A549 (cell line): ENCODE measurements around the gene AGTPBP1. TPM values are rescaled to one million over a fixed set of nuclear protein-coding genes. Genes with fewer than 3 reads are reported as not detected.

Experiments
- ATAC-seq, 2 experiments: fragments of 200-7000 bp in 1 of 2; fragments of >200 bp in 1 of 2; cut with Nextera tagmentation in 1 of 2; cut with Tn5 transposase in 1 of 2; 3 replicates each; pipeline versions ENCODE4 v1.8.0 to v1.9.1; 2018 to 2020; ENCODE audit warnings: mild to moderate bottlenecking in 1 of 2, moderate library complexity in 1 of 2
- CTCF ChIA-PET: fragments of 300-600 bp; sonication (Branson Sonifier 250); formaldehyde crosslinking; extraction: SDS; loops from one replicate; lab custom pipeline; 2021; ENCODE audit warnings: antibody characterized with exemption, inconsistent platforms; lab: Yijun Ruan, JAX
- POLR2A ChIA-PET: fragments of 350-600 bp; formaldehyde crosslinking; extraction: SDS; loops from one replicate; lab custom pipeline; 2021; ENCODE audit warnings: antibody characterized with exemption, inconsistent platforms; lab: Yijun Ruan, JAX
- DNase-seq, 2 experiments: peaks; one replicate each; pipeline versions ENCODE4 v3.0.0 to v3.0.0-alpha.2; 2011 to 2016; ENCODE audit warnings: low read depth in 1 of 2, low spot score in 1 of 2
- FAIRE-seq: peaks from 2 replicates; lab custom pipeline; 2011; peaks lifted over from hg19 to GRCh38; lab: Jason Lieb, UNC
- H3K27ac ChIP-seq, 2 experiments: fragments of >200 bp; sonication (Bioruptor Twin); formaldehyde crosslinking; 3 replicates each; pipeline ENCODE4 v1.5.1; 2016 to 2017
- H3K4me1 ChIP-seq: fragments of >200 bp; sonication (Bioruptor Twin); formaldehyde crosslinking; 3 replicates; pipeline ENCODE4 v1.6.1; 2016
- H3K4me2 ChIP-seq: fragments of >200 bp; sonication (Bioruptor Twin); formaldehyde crosslinking; 3 replicates; pipeline ENCODE4 v1.6.1; 2016
- H3K4me3 ChIP-seq: fragments of >200 bp; sonication (Bioruptor Twin); formaldehyde crosslinking; 3 replicates; pipeline ENCODE4 v1.5.1; 2016
- H3K9me3 ChIP-seq: fragments of >200 bp; sonication (Bioruptor Twin); formaldehyde crosslinking; 3 replicates; pipeline ENCODE4 v1.6.1; 2016
- BCL3 ChIP-seq: fragments of >200 bp; sonication (Bioruptor Twin); formaldehyde crosslinking; IDR thresholded peaks from 3 replicates; pipeline ENCODE4 v1.6.1; 2016
- CBX8 ChIP-seq: fragments of 200-600 bp; sonication (generic); IDR thresholded peaks from 2 replicates; pipeline ENCODE4 v1.6.1; 2016
- CEBPB ChIP-seq, 2 experiments: fragments of >200 bp in 1 of 2; sonication (Bioruptor Twin) in 1 of 2; formaldehyde crosslinking in 1 of 2; IDR thresholded peaks; 2 replicates each; pipeline ENCODE4 v1.6.1; 2012 to 2016
- CTCF ChIP-seq: fragments of >200 bp; sonication (Bioruptor Twin); formaldehyde crosslinking; IDR thresholded peaks from 3 replicates; pipeline ENCODE4 v1.5.1; 2016
- EHF ChIP-seq: fragments of 250-450 bp; sonication (Bioruptor Pico); IDR thresholded peaks from 2 replicates; pipeline ENCODE4 v1.5.0; 2020; ENCODE audit warnings: mild to moderate bottlenecking
- FOSB ChIP-seq: fragments of 250-450 bp; sonication (Bioruptor Pico); IDR thresholded peaks from 2 replicates; pipeline ENCODE4 v1.5.0; 2020; ENCODE audit warnings: mild to moderate bottlenecking, moderate library complexity
- HDAC2 ChIP-seq: fragments of 200-600 bp; sonication (generic); IDR thresholded peaks from 2 replicates; pipeline ENCODE4 v1.6.1; 2016
- HOXB13 ChIP-seq: fragments of 250-450 bp; sonication (Bioruptor Pico); IDR thresholded peaks from 2 replicates; pipeline ENCODE4 v1.5.0; 2020; ENCODE audit warnings: low read depth, mild to moderate bottlenecking, moderate library complexity
- HOXB5 ChIP-seq: fragments of 250-450 bp; sonication (Bioruptor Pico); IDR thresholded peaks from 2 replicates; pipeline ENCODE4 v1.5.0; 2020; ENCODE audit warnings: mild to moderate bottlenecking, moderate library complexity
- JUNB ChIP-seq: fragments of >200 bp; sonication (Bioruptor Twin); formaldehyde crosslinking; IDR thresholded peaks from 2 replicates; pipeline ENCODE4 v1.6.1; 2016
- KDM5A ChIP-seq: fragments of 200-600 bp; sonication (generic); IDR thresholded peaks from 2 replicates; pipeline ENCODE4 v1.6.1; 2016; ENCODE audit warnings: antibody characterized with exemption, mild to moderate bottlenecking
- MAFK ChIP-seq: fragments of 450-650 bp; IDR thresholded peaks from 2 replicates; pipeline ENCODE4 v1.6.1; 2014; ENCODE audit not compliant: partially characterized antibody
- MYC ChIP-seq: IDR thresholded peaks from 2 replicates; pipeline ENCODE4 v1.6.1; 2012; ENCODE audit warnings: mild to moderate bottlenecking, inconsistent platforms, low read length, improper control_type of control experiment, borderline replicate concordance
- NFE2L2 ChIP-seq: fragments of 150-350 bp; conservative IDR thresholded peaks from 2 replicates; pipeline ENCODE4 v1.6.1; 2014; ENCODE audit warnings: low read length
- PHF8 ChIP-seq: fragments of 200-600 bp; sonication (generic); IDR thresholded peaks from 2 replicates; pipeline ENCODE4 v1.6.1; 2016; ENCODE audit warnings: low read depth, mild to moderate bottlenecking, antibody characterized with exemption, moderate library complexity, borderline replicate concordance
- POLR2A ChIP-seq: IDR thresholded peaks from 2 replicates; pipeline ENCODE4 v1.6.1; 2012; ENCODE audit warnings: mild to moderate bottlenecking, low read length
- POLR2AphosphoS2 ChIP-seq: conservative IDR thresholded peaks from 2 replicates; pipeline ENCODE4 v1.6.1; 2012; ENCODE audit warnings: low read length, improper control_type of control experiment, inconsistent platforms
- RCOR1 ChIP-seq: fragments of 150-350 bp; IDR thresholded peaks from 2 replicates; pipeline ENCODE4 v1.6.1; 2014; ENCODE audit warnings: antibody characterized with exemption, low read length, low read depth
- REST ChIP-seq: fragments of 200-600 bp; sonication (generic); IDR thresholded peaks from 2 replicates; pipeline ENCODE4 v1.6.1; 2016; ENCODE audit warnings: antibody characterized with exemption, mild to moderate bottlenecking, moderate library complexity
- RFX5 ChIP-seq: fragments of 450-650 bp; IDR thresholded peaks from 2 replicates; pipeline ENCODE4 v1.7.1; 2014; ENCODE audit warnings: antibody characterized with exemption, mild to moderate bottlenecking, moderate library complexity
- SREBF2 ChIP-seq: fragments of 450-650 bp; IDR thresholded peaks from 2 replicates; pipeline ENCODE4 v1.6.1; 2014; ENCODE audit warnings: mild to moderate bottlenecking, moderate library complexity
- TFCP2L1 ChIP-seq: fragments of 250-450 bp; sonication (Bioruptor Pico); IDR thresholded peaks from 2 replicates; pipeline ENCODE4 v1.5.0; 2021; ENCODE audit warnings: mild to moderate bottlenecking
- TP53 ChIP-seq: fragments of 250-450 bp; sonication (Bioruptor Pico); IDR thresholded peaks from 2 replicates; pipeline ENCODE4 v1.5.0; 2021; ENCODE audit warnings: mild to moderate bottlenecking, moderate library complexity
- USF2 ChIP-seq: fragments of 450-650 bp; IDR thresholded peaks from 2 replicates; pipeline ENCODE4 v1.6.1; 2014; ENCODE audit warnings: antibody characterized with exemption
- ZC3H11A ChIP-seq: fragments of 450-650 bp; IDR thresholded peaks from 2 replicates; pipeline ENCODE4 v1.6.1; 2014; ENCODE audit warnings: antibody characterized with exemption, mild to moderate bottlenecking
- WGBS: methylation state at CpG from one replicate; pipeline ENCODE4 v1.1.6; 2017; ENCODE audit errors: missing lambda C conversion rate; 5-methylcytosine and 5-hydroxymethylcytosine counted together
- polyA plus RNA-seq, 4 experiments: library from polyadenylated mRNA; depleted of rRNA in 3 of 4; stranded (reverse); fragments of >200 nt; fragmentation: RNase III in 1 of 4; extraction: RNeasy Plus Mini Kit Qiagen cat#74134 plus additional on column Dnase treatment in 1 of 4; gene quantifications; 2 replicates in 3 of 4; 3 replicates in 1 of 4; pipeline ENCODE4 v1.2.3, GENCODE V29; 2011 to 2017

Gene AGTPBP1
- polyA plus RNA-seq, 2 of the 4 experiments (the other 2 are of a cell fraction), result 8.9 to 18.8 TPM

GRCh38 chr9:85742597-85742936 is 813 bp upstream of the AGTPBP1 start:
- FAIRE-seq (no peak), DNase-seq (peak in 1 of 2 experiments; percentile 20), ATAC-seq (peak; percentile 2 to 14; a peak in 4 of 6 replicates)
- Histone ChIP-seq H3K27ac (peak overlapping the region; percentile 87 to 90), H3K4me2 (peak overlapping the region; percentile 88), H3K9me3 (no peaks in the 10 kb centered on the region), H3K4me1 (peaks cover 32% of the 10 kb centered on the region), H3K4me3 (peak overlapping the region; percentile 96)
- ChIA-PET POLR2A (interaction anchor here (0.6 to 1.2 kb wide), 2 partner anchors 44 to 1768 kb away, joined by 3 to 5 read pairs; no protein-coding TSS in a partner anchor), CTCF (interaction anchor here (4.6 kb wide), 1 partner anchor 44 kb away, joined by 20 read pairs; no protein-coding TSS in a partner anchor)
- WGBS, result 4% methylated on average over 4 of the region's 4 CpGs
- TF ChIP-seq KDM5A, result no peak
- no peak for TF ChIP-seq REST
- no peak for TF ChIP-seq RFX5
- TF ChIP-seq USF2, result no peak
- TF ChIP-seq TFCP2L1 (CRISPR knock-in tag), result no peak
- no peak for TF ChIP-seq FOSB (CRISPR knock-in tag)
- no peak for TF ChIP-seq BCL3
- TF ChIP-seq PHF8, result no peak
- no peak for TF ChIP-seq POLR2A
- TF ChIP-seq MAFK, result no peak
- TF ChIP-seq ZC3H11A, result no peak
- TF ChIP-seq CBX8, result no peak
- TF ChIP-seq RCOR1, result no peak

- H3K4me1 ChIP-seq, result peaks cover 40% of the 10 kb centered on the region
- WGBS, result 1% methylated on average over 7 of the region's 75 CpGs
- ChIA-PET POLR2A (interaction anchor here (1.1 to 1.2 kb wide), 2 partner anchors 43 kb away, joined by 4 to 5 read pairs; no protein-coding TSS in a partner anchor), CTCF (interaction anchor here (1.1 to 4.6 kb wide), 3 partner anchors 26 to 43 kb away, joined by 3 to 20 read pairs (median 4); no protein-coding TSS in a partner anchor)
- H3K4me2 ChIP-seq, result peak overlapping the region; percentile 95
- peak overlapping the region; percentile 85 to 90 for H3K27ac ChIP-seq
- ATAC-seq (peak; percentile 70 to 71), FAIRE-seq (no peak), DNase-seq (peak; percentile 28 to 49)
- H3K9me3 ChIP-seq, result no peaks in the 10 kb centered on the region
- peak overlapping the region; percentile 96 for H3K4me3 ChIP-seq
- TF ChIP-seq TP53 (CRISPR knock-in tag) (no peak), CEBPB (IDR thresholded peaks at IDR 0.05) (no peak), PHF8 (peak; percentile 59; the same call in 1 of the 2 replicates)
These were observed 469 bp downstream of the AGTPBP1 start for GRCh38 chr9:85741095-85741874.

- TF ChIP-seq HOXB13 (CRISPR knock-in tag), result no peak
- no peak for TF ChIP-seq NFE2L2
- no peak for TF ChIP-seq JUNB
- no peak for TF ChIP-seq EHF (CRISPR knock-in tag)
- TF ChIP-seq ZC3H11A, result no peak
- no peak for TF ChIP-seq POLR2AphosphoS2
- no peak for TF ChIP-seq MYC
- no peak for TF ChIP-seq TFCP2L1 (CRISPR knock-in tag)
- no peak for TF ChIP-seq CTCF
- TF ChIP-seq HOXB5 (CRISPR knock-in tag), result no peak
- no peak for TF ChIP-seq USF2
- no peak for TF ChIP-seq SREBF2
- TF ChIP-seq HDAC2, result no peak
- ChIA-PET CTCF (interaction anchor here (1.1 to 4.6 kb wide), 3 partner anchors 25 to 42 kb away, joined by 3 to 20 read pairs (median 4); no protein-coding TSS in a partner anchor), POLR2A (interaction anchor here (1.1 kb wide), 1 partner anchor 42 kb away, joined by 4 read pairs; no protein-coding TSS in a partner anchor)
- Histone ChIP-seq H3K27ac (peak overlapping the region; percentile 85 to 90), H3K4me2 (peak overlapping the region; percentile 95), H3K4me1 (peaks cover 40% of the 10 kb centered on the region), H3K4me3 (peak overlapping the region; percentile 96), H3K9me3 (no peaks in the 10 kb centered on the region)
- no peak for FAIRE-seq
- WGBS, result 15% methylated on average over 8 of the region's 8 CpGs
- no peak for DNase-seq
- peak in 1 of 2 experiments; percentile 7; a peak in 2 of 6 replicates for ATAC-seq
These were observed 1.0 kb downstream of the AGTPBP1 start for GRCh38 chr9:85740787-85741094.
